ENCODE results near the gene SRI.
A peak's percentile ranks its signal among the peaks of the same experiment; 100 is the strongest.

Gene SRI

DNA sequence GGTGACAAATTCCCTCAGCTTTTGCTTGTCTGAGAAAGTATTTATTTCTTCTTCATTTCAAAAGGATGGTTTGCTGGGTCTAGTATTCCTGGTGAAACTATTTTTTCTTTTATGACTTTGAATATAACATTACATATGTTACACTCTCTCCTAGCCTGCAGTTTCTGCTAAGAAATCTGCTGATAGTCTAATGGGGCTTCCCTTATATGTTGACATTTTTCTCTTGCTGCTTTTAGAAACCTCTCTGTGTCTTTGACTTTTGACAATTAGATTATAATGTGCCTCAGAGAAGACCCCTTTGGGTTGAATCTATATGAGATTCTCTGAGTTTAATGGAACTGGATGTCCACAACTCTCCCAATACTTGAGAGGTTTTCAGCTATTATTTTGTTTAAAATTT lies 33.8 kb upstream of the SRI start:
- H2AFZ ChIP-seq (ENCODE audit: low read depth, low read length): no peak overlapping the region
- no peak overlapping the region for H3K9ac ChIP-seq (ENCODE audit: low read length)
- TF ChIP-seq, protein P1, sequence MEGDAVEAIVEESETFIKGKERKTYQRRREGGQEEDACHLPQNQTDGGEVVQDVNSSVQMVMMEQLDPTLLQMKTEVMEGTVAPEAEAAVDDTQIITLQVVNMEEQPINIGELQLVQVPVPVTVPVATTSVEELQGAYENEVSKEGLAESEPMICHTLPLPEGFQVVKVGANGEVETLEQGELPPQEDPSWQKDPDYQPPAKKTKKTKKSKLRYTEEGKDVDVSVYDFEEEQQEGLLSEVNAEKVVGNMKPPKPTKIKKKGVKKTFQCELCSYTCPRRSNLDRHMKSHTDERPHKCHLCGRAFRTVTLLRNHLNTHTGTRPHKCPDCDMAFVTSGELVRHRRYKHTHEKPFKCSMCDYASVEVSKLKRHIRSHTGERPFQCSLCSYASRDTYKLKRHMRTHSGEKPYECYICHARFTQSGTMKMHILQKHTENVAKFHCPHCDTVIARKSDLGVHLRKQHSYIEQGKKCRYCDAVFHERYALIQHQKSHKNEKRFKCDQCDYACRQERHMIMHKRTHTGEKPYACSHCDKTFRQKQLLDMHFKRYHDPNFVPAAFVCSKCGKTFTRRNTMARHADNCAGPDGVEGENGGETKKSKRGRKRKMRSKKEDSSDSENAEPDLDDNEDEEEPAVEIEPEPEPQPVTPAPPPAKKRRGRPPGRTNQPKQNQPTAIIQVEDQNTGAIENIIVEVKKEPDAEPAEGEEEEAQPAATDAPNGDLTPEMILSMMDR (IDR thresholded peaks at IDR 0.05; ENCODE audit: low read depth, low read length): no peak
- no peak for TF ChIP-seq EZH2phosphoT487 (IDR thresholded peaks at IDR 0.05; ENCODE audit: low read depth)
- peaks cover 16% of the 10 kb centered on the region for H3K9me3 ChIP-seq (ENCODE audit: insufficient read depth, low read length)
- no peaks in the 10 kb centered on the region for H3K27me3 ChIP-seq (ENCODE audit: low read depth, low read length)
- H3K4me3 ChIP-seq (ENCODE audit: low read length): no peak overlapping the region
- no peak overlapping the region for H3K27ac ChIP-seq (ENCODE audit: low read length)
- no peaks in the 10 kb centered on the region for H4K20me1 ChIP-seq (ENCODE audit: insufficient read depth, low read length)
- H3K79me2 ChIP-seq (ENCODE audit: low read length): no peaks in the 10 kb centered on the region
- H3K4me2 ChIP-seq (ENCODE audit: low read length): no peak overlapping the region
- no peaks in the 10 kb centered on the region for H3K36me3 ChIP-seq (replicated peaks; ENCODE audit: low read depth, low read length)
- no peaks in the 10 kb centered on the region for H3K4me1 ChIP-seq (ENCODE audit: low read length)

DNA sequence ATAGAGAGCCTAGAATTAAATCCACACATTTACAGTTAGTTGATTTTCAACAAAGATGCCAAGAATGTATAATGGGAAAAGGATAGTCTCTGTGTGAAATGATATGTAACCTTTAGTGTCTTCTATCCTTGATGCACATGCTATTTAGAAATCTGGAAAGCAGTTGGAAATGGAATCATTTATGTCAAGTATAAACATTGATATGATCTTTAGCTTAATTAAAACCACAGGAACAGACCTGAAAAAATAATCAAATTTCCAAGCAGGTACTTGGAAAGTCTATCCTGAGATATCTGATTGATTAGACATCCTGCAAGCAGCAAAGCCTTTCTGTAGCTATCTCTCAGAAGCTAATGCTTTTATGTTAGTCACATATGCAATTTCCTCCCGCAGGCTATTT lies 24.4 kb upstream of the SRI start:
- no peaks in the 10 kb centered on the region for H4K20me1 ChIP-seq (ENCODE audit: insufficient read depth, low read length)
- no peak overlapping the region for H2AFZ ChIP-seq (ENCODE audit: low read depth, low read length)
- H3K9ac ChIP-seq (ENCODE audit: low read length): no peak overlapping the region
- TF ChIP-seq, protein P1 (IDR thresholded peaks at IDR 0.05; ENCODE audit: low read depth, low read length): no peak
- no peak for TF ChIP-seq EZH2phosphoT487 (IDR thresholded peaks at IDR 0.05; ENCODE audit: low read depth)
- H3K27me3 ChIP-seq (ENCODE audit: low read depth, low read length): no peaks in the 10 kb centered on the region
- H3K4me2 ChIP-seq (ENCODE audit: low read length): no peak overlapping the region
- no peaks in the 10 kb centered on the region for H3K36me3 ChIP-seq (replicated peaks; ENCODE audit: low read depth, low read length)
- no peak overlapping the region for H3K27ac ChIP-seq (ENCODE audit: low read length)
- no peaks in the 10 kb centered on the region for H3K79me2 ChIP-seq (ENCODE audit: low read length)
- no peak overlapping the region for H3K4me3 ChIP-seq (ENCODE audit: low read length)
- H3K9me3 ChIP-seq (ENCODE audit: insufficient read depth, low read length): no peaks in the 10 kb centered on the region
- H3K4me1 ChIP-seq (ENCODE audit: low read length): peaks cover 4% of the 10 kb centered on the region; the same call in 1 of the 2 replicates

DNA sequence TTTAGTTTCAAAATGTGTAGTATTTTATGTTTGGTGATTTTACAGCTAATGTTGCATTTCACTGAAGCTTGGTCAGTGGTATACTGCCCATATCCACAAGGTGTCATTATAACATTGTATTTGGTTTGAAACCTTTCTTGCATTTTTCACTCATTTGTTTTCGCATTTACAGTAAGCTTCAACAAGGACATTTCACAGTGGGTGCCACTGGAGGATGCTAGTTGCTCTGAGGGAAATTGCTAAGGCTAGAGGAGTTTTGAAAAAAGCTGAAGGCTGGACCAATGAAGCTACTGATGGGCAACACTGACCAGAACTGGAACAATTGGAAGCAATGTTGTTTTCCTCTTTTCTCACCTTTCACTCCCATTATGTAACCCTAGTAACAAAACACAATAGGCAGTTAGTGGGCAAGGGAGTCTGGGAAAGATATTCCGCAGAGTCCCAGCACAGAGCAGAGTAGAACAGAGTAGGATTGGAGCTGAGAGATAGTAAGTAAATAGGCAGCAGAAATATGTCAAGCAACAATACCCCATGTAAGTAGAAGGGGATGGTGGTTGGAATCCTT lies 23.6 kb upstream of the SRI start:
- Histone ChIP-seq H3K4me1 (ENCODE audit: low read length) (peaks cover 4% of the 10 kb centered on the region; the same call in 1 of the 2 replicates), H3K9me3 (ENCODE audit: insufficient read depth, low read length) (no peaks in the 10 kb centered on the region), H3K4me3 (ENCODE audit: low read length) (no peak overlapping the region), H3K27me3 (ENCODE audit: low read depth, low read length) (no peaks in the 10 kb centered on the region), H3K9ac (ENCODE audit: low read length) (no peak overlapping the region), H3K4me2 (ENCODE audit: low read length) (peak overlapping the region; percentile 28), H4K20me1 (ENCODE audit: insufficient read depth, low read length) (no peaks in the 10 kb centered on the region), H3K79me2 (ENCODE audit: low read length) (no peaks in the 10 kb centered on the region), H2AFZ (ENCODE audit: low read depth, low read length) (0 out of 2 replicates have a peak overlapping the region, but pooled peaks have one; percentile 8), H3K27ac (ENCODE audit: low read length) (no peak overlapping the region), H3K36me3 (replicated peaks; ENCODE audit: low read depth, low read length) (no peaks in the 10 kb centered on the region)
- TF ChIP-seq EZH2phosphoT487 (IDR thresholded peaks at IDR 0.05; ENCODE audit: low read depth): no peak
- TF ChIP-seq, protein P1 (IDR thresholded peaks at IDR 0.05; ENCODE audit: low read depth, low read length): peak; percentile 96

DNA sequence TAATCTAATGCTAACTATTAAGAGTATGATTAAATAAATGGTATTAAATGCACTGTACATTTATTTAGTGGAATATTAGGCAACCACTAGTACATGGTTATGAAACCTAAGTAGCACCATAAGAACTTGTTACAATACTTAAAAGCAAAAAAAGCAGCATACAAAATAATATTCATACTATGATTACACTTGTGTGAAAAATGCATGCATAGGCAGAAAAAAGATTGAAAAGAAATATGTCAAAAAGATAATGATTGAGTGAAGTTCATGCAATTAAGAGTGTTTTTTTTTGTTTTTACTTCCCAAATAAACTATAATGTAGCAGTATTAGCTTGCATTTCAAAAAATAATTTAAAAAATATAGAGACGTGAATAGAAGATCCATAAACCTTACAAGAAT lies 20.0 kb upstream of the SRI start:
- Histone ChIP-seq H3K36me3 (replicated peaks; ENCODE audit: low read depth, low read length) (no peaks in the 10 kb centered on the region), H3K4me1 (ENCODE audit: low read length) (peaks cover 4% of the 10 kb centered on the region; the same call in 1 of the 2 replicates), H2AFZ (ENCODE audit: low read depth, low read length) (no peak overlapping the region), H3K4me3 (ENCODE audit: low read length) (no peak overlapping the region), H3K27me3 (ENCODE audit: low read depth, low read length) (no peaks in the 10 kb centered on the region), H3K9me3 (ENCODE audit: insufficient read depth, low read length) (no peaks in the 10 kb centered on the region), H3K79me2 (ENCODE audit: low read length) (no peaks in the 10 kb centered on the region), H3K9ac (ENCODE audit: low read length) (no peak overlapping the region), H3K4me2 (ENCODE audit: low read length) (no peak overlapping the region), H4K20me1 (ENCODE audit: insufficient read depth, low read length) (no peaks in the 10 kb centered on the region), H3K27ac (ENCODE audit: low read length) (no peak overlapping the region)
- TF ChIP-seq EZH2phosphoT487 (IDR thresholded peaks at IDR 0.05; ENCODE audit: low read depth): no peak
- TF ChIP-seq, protein P1 (IDR thresholded peaks at IDR 0.05; ENCODE audit: low read depth, low read length): no peak
